ENCODE data around the gene MSANTD4.
"Not testable (repeated sequence)": the region's sequence is repeated elsewhere in the genome, so short reads cannot be mapped to it uniquely, and the experiment has no call there.

MSANTD4 gene

GRCh38 chr11:106012744-106013143, 9.3 kb downstream of the MSANTD4 start:
- peak; percentile 63 for DNase-seq

- peak; percentile 36 for DNase-seq
These were observed 10.6 kb downstream of the MSANTD4 start for GRCh38 chr11:106011481-106011880.

- not testable (repeated sequence) for DNase-seq
These were observed 18.9 kb downstream of the MSANTD4 start for GRCh38 chr11:106003094-106003493.

GRCh38 chr11:106001304-106002012, 20.6 kb downstream of the MSANTD4 start:
- peak; percentile 3 for DNase-seq

GRCh38 chr11:105991888-105992287, 30.2 kb downstream of the MSANTD4 start:
- no peak for DNase-seq

- DNase-seq = no peak
These were observed 32.9 kb downstream of the MSANTD4 start for GRCh38 chr11:105989124-105989523.

GRCh38 chr11:105988197-105988596, 33.8 kb downstream of the MSANTD4 start:
- DNase-seq = no peak

GRCh38 chr11:105986554-105986953, 35.5 kb downstream of the MSANTD4 start:
- no peak for DNase-seq

- DNase-seq = no peak
These were observed 41.9 kb downstream of the MSANTD4 start for GRCh38 chr11:105979997-105980703.

GRCh38 chr11:105975128-105975527, 46.9 kb downstream of the MSANTD4 start:
- DNase-seq = no peak

GRCh38 chr11:105969756-105970155, 52.3 kb downstream of the MSANTD4 start:
- no peak for DNase-seq

- DNase-seq = no peak
These were observed 53.9 kb downstream of the MSANTD4 start for GRCh38 chr11:105968021-105968697.

GRCh38 chr11:105960252-105961245, 61.5 kb downstream of the MSANTD4 start:
- no peak for DNase-seq

Data from fibroblast of skin of scalp (primary cell).